ENCODE measurements around the gene RAB11FIP4.

Gene RAB11FIP4

DNA sequence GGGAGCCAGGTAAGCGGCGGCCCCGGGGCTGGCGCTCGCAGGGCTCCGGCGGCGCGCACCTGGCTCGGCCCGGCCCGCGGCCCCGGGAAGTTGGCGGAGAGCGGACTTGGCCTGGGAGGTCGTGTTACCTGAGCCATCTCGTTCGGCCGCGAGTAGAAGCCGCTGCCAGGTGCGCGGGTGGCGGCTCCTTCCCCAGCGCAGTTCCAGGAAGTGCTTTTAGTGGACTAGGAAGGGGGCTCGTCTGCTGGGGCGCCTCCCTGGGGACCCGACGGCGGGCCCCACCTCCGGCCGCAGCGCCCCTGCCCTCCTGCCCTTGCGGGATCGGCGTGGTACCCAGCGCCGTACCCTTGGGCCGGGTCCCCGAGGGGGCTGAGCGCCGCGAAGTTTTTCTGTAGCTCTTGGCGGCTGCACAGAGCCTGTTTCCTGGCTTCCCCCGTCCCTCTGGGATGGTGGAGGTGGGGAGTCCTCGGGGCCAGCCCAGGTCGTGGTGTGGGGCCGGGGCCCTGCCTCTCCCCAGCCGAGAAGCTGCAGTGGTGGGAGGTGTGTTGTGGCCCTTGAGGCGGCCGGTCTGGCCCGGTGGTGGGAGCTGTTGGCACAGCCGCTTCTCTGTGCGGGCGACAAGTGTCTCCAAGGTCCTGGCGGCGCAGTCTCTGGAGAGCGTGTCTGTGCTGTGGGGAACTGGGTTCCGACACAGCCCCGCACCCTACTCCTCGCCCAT lies 96.9 kb downstream of the RAB11FIP4 start:
- no peak for DNase-seq

DNA sequence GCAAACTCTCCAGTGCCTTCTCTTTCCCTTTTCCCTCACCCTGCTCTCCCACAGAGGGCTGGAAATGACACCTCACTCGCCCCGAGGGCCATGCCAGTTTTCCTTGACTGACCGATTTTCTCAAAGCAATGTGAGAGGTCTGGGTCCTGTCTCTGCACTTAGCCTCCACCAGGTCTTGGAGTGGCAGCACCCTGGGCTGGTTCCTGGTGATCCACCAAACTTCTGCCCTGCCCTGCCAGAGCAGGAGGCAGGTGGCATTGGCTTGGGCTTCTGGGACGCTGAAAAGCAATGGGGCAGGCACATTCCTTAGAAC lies 97.5 kb downstream of the RAB11FIP4 start:
- DNase-seq, result no peak

DNA sequence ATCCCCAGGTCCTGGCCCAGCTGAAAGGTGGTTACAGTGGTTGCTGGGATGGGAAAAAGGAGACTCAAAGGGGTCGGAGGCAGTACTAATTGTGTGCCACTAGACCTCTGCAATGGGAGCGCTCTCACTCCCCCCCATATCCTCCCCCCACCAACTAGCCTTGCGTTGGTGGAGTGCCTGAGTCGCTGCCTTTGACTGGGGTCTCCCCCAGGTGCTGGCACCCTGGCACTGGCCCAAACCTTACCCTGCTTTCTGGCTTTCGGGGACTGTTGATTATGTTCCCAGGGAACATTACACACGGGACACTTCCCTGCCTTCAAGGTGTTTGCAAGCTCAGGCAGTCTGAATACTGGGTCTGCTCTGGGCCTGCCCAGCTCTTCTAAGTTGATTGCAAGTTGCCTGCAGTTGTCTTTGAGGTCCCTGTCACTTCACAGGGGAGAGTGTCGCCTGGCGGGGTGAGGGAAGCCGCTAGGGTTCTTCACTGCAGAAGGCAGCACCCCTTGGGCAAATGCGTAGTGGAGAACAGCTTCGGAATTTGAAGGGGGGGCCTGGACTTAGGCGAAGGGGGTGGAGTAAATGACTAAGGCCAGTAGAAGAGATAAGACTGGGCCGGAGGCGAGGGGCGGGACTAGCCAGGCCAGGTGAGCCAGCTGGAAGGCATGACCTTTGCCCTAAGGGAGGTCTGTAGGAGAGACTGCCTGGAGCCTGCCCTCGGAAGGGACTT lies 98.0 kb downstream of the RAB11FIP4 start:
- no peak for DNase-seq

DNA sequence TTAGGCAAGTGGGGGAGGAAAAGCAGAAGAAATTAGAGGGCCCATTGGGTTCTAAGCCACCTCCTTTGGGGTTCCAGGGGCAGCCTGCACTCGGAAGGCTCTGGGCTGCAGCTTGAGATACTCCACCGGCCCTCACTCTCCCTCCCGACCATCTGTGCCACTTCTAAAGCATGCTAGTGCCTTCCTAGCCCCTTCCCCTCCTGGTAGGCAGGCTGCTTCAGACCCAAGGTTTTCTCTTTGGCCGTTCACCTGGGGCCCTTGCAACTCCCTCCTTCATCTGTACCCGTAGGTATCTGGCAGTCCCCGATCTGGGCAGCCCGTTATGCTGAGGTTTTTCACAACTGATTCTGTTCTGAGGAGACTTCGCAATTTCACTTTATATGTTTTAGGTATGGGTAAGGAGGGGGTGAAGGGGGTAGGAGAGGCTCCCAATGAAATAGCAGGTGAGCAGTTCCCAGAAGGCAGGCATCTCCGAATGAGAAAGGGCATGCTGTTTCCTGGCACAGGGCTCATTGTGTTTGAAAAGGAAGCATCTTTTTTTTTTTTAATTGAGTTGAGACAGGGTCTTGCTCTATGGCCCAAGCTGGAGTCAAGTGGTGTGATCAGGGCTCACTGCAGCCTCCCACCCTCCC lies 98.7 kb downstream of the RAB11FIP4 start:
- DNase-seq, result no peak

DNA sequence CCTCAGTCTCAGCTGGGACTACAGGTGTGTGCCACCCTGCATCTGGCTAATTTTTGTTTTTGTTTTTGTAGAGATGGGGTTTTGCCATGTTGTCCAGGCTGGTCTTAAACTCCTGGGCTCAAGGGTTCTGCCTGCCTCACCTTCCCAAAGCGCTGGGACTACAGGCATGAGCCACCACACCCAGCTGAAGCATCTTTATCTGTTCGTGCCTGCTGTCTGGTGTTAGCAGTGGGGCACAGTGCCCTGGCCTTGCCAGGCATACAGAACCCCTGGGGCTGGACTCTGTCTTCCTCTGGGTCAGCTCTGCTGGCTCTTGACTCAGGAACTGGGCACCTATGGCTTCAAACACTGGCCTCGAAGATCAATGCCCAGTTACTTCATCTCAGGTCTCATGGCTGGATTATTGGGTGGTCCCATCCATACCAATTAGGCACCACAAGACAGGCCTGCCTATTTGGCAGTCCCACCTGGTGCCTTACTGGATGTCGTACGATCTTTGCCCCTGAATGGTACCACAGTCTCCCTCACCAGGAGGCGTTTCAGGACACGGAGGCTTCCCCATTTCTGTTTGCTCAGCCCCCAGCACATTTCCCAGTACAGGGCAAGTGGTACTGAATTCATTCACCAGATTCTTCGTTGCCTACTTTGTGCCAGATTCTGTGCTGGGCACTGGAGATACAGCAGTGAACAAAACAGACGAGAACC lies 99.3 kb downstream of the RAB11FIP4 start:
- DNase-seq, result no peak

DNA sequence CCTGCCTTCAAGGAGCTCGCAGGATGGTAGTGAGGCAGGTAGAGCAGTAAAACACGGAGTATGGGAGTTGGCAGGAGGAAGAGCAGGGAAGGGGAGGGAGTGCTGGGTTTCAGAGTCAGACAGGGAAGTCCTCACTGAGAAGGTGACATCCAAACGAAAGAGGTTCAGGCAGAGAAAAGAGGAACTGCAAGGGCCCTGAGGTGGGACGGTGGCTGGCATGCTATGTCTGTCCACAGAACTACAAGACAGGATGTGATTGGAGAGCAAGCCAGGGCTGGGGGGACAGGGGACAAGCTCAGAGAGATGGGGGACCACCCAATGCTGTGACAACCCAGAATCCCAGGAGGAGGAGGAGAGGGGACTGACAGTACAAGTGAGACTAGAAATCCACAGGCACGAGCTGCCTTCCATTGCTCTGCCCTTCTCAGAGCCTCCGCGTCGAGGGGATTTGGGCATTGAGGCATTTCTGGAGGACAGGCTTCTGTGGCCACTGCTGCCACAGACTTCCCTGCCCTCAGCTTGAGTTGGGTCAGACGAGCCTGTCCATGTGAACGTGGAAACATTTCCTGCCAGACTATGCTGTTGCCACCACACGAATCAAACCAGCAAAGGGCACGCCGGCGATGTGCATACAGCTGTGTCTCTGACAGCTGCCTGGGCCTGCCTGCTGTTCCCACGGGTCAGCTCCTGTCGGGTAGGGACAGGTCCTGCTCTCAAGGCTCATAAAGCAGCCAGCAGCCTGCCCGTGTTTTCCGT lies 100.1 kb downstream of the RAB11FIP4 start:
- no peak for DNase-seq

DNA sequence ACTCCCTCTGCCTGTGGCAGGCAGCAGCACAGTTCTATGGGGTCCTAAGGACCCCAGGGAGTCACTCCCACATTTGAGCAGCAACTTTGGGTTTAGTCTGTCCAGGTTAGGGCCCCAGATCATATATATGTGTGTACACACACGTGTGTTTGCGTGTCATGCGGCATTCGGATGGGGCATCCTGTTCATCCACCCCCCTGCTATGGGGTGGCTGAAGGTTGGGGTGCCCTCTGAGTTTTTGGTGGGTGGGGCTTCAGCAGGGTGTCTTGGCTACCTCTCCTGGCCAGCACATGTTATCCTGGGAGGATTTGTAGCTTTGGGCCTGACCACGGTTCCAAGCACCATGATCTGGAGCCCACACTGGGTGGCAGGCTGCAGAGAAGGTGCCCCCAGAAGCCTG lies 100.7 kb downstream of the RAB11FIP4 start:
- DNase-seq, result no peak

DNA sequence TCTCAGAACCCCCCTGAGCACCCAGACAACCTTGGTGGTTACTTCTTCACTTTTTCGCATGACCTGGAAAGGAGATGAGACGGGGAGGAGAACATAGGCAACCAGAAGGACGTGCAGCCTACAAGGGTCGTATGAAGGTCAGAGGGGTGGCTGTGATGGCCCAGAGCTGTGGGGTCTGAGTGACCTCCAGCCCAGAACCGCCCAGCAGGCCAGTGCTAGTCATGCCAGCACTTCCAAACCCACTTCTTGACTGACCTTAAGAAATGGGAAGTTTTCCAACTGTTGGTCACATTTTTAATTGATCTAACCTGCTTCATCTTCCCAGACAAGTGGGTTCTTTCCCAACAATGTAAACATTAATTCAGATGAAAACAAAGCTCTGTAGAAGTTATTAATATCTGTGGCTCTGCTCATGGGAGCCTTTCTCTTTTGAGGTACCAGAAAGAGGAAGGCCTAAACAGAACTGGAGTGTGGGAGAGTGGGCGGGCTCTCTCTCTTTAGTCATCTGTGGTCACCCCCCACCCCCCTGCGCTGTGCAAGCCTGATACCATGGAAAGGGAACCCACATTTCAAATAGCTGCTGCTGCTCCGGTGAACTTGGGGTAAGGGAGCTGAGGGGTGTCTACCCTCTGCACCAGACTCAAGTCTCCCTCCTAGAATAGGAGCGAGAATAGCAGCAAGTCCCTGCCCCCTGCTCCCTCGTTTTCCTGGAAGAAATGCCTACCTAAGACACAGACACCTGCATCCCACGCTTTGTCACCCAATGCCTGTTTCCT lies 101.6 kb downstream of the RAB11FIP4 start:
- DNase-seq, result no peak

DNA sequence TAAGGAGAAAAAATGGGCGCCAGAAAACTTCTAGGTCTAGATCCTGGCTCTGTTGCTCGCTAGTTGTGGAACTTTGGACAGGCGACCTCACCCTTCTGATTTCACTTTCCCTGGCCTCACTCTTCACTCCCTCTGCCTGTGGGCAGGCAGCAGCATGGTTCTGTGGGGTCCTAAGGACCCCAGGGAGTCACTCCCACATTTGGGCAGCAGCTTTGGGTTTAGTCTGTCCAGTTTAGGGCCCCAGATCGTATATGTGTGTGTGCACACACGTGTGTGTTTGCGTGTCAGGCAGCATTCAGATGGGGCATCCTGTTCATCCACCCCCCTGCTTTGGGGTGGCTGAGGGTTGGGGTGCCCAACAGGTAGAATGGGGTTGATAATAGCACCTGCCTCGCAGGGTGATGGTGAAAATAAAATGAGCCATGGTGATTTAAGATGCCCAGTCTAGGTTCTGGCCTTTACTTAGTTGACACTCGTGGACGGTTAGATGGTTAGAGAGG lies 102.2 kb downstream of the RAB11FIP4 start:
- DNase-seq, result no peak

DNA sequence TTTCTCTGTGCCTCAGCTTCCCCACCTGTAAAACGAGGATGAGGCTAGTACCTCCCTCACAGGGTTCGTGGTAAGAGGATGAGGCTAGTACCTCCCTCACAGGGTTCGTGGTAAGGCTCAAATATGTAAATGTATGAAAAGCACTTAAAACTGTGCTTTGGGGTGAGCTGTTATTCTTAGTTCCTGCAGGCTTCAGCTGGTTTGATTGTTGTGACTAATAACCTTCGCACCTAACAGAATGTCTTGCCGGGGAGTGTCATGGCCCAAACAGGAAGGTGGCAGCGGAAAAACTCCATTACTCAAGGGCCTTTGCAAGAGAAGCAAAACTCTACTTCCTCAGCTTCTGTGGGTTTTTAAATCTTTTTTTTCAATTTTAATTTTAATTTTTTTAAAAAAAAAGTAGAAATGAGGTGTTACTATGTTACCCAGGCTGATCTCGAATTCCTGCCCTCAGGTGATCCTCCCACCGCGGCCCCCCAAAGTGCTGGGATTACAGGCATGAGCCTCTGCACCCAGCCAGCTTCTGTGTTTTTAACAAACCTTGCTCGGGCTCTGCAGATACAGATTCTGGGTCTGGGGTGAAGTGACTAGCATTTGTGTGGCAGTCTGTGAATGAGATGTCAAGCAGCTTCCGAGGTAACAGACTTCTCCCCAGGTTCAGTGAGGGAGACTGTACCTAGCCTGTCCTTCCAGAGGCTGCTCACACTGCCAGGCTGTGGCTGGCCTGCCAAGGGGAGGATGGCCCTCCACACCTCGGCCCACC lies 103.0 kb downstream of the RAB11FIP4 start:
- no peak for DNase-seq

DNA sequence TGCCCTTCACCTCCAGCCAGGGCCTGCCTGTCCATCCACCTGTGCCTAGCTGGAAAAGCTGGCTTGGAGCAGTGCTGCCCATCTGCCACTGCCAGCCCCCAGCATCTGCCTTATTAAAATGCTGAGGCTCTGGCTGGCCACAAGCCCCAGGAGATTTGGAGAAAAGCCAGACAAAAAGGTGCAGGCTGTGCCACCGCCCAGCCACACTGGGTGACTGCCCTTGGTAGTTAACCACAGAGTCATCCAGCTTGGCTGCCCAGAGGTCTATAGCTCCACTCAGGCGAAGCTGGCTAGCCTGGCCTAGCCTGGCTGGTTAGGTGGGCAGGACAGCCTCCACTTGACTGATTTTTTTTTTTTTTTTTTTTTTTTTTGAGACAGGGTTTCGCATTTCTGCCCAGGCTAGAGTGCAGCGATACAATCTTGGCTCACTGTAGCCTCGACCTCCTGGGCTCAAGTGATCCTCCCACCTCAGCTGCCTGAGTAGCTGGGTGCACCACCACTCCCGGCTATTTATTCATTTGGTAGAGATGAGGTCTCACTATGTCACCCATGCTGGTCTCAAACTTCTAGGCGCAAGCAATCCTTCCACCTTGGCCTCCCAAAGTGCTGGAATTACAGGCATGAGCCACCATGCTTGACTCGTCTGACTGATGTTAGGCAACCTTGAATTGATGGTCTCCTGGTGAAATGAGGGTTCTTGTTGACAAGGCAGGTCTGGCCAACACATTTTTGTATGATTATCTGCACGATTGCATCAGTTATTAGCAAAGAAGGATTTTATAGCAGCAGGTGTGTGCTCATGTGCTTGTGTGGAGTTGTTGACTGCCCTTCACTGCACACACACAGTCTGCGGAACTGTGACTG lies 103.8 kb downstream of the RAB11FIP4 start:
- DNase-seq, result no peak

DNA sequence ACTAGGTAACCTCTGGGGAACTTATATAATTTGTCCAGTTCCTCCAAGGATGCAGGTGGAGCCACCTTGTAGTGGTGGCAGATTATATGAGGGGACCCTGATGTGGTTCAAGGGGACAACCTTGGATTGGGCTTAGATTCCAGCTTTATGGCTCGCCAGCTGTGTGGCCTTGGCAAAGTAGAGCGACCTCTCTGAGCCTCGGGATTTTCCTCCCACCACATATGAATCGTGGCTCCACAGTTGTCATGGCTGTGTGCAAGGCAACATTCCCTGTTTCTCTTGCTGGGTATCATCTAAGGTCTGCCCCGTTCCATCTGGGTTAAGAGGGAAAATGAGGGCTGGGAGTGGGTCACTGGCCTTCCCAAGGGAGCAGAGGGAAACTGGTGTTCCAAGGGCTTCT lies 104.6 kb downstream of the RAB11FIP4 start:
- no peak for DNase-seq

DNA sequence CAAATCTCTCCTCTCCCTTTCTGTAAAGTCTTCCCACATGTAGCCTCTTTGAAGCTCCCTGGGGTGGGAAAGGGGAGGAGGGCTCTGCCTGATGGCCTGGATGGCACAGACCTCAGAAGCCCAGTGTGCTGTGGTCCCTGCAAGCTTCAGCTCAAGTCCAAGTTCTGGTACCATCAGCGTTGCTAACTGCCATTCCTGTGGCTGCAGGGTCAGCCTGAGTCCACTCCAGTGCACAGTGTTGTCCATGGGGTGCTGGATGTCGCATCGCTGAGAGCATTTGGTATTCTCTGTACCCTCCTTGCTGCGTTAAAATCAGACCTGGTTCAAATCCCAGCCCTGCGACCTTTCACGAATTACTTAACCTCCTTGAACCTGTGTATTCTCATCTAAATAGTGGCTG lies 105.1 kb downstream of the RAB11FIP4 start:
- DNase-seq, result no peak

DNA sequence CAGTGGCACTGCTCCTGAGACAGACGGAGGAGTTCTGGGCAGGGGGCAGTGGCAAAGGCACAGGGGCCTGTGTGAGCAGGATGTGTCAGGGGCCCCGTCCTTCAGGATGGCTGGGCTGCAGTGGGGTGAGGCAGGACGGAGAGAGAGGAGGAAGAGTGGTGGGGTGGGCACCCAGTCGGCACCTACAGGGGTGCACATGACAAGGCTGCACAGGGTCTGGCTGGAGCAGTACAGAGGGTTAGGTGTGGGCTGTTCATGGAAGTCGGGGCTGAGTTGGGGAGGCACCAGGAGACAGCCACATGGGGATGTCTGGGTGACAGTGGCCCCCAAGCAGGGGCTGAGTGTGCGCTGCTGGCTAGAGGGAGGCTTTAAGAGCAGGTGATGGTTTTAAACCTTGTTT lies 106.0 kb downstream of the RAB11FIP4 start:
- DNase-seq, result no peak

DNA sequence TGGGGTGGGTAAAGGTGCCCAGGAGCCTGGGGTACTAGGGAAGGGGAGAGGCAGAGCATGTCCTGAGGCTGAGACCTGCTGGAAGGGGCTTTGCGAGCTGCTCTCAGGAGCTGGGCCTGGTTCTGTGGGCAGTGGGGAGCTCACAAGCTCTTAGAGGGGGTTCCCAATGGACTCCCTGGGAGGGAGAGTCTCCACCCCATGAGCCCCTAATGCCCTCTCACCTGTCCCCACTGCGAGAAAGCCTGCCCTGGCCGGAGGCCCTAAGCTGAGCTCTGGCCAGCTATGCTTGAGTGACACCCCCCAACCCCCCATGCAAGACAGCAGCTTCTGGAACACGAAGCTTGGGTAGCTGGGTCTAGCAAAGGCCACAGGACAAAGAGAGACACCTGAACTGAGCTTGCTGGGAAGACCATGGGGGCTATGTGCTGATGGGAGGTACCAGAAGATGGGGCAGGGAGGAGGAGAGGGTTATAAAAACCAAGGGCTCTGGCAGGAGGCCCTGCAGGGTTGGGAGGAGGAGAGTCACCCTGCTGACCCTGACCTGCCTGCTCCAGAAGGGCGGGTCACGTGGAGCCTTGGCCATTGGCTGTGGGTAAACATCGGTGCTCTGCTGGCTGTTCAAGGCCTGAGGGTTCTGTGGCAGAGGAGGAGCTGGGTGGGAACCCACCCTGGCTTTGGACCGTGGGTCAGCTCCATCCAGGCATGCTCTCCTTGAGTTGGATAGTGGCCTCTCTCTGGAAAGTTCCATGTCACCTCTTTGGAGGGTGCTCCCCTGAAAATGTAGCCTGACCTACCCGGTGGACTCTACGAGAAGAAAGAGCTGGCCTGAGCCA lies 106.7 kb downstream of the RAB11FIP4 start:
- no peak for DNase-seq

DNA sequence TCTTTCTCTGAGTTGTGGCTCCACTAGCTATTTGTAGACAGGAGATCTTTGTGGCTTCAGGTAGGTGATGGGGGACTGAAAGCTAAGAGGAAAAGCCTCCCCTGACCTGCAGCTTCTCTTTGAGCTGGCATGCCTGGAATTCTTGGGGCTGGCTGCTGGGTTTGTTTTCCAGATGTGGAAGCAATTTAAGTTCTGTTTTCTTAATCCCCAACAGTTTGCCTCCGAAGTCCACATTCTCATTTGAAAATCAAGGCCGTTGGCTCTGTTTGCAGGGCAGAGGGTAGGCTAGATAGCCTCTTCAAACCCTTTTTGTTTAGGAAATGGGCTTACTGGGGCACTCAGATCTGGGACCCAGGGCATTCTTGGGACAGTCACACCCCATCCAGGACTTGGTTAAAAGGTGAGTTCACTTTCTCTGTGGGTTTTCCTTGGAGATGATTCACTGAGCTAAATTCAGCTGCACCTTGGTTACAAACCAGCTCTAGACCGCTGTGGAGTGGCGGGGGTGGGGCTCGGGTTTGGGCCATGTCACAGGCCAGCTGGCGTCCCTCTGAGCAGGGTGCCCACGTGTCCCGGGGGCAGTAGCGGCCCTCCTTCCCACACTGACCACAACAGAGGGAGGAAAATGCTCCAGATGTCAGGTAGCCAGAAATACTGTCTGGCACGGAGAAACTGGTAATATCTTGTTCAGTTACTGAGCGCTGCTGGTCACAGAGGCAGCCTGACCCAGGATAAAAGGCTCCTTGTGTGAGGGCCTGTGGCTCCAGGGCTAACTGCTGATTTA lies 108.5 kb downstream of the RAB11FIP4 start:
- DNase-seq, result no peak

DNA sequence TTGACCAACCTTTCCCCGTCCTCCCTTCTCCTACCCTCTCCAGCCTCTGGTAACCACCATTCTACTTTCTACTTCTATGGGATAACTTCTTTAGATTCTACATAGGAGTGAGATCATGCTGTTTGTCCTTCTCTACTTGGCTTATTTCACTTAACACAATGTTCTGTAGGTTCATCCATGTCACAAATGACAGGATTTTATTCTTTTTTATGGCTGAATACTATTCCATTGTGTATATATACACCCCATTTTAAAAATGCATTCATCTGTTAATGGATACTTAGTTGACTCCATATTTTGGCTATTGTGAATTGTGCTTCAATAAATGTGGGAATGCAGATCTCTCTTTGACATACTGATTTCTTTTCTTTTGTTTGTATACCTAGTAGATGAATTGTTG lies 115.0 kb downstream of the RAB11FIP4 start:
- no peak for DNase-seq
